A673 (cell line): ENCODE data around the gene IRF6.

Source experiments
- EZH2 ChIP-seq: fragments of 200-600 bp; sonication (generic); IDR thresholded peaks from 2 replicates; pipeline ENCODE4 v1.6.1; 2017; ENCODE audit warnings: borderline replicate concordance, low read depth, mild to moderate bottlenecking, mixed read lengths, antibody characterized with exemption, low read length; ENCODE audit not compliant: poor library complexity, severe bottlenecking
- TF ChIP-seq, protein P1 (sequence below): fragments of 300-800, 200-600 bp; sonication (generic); conservative IDR thresholded peaks from 2 replicates; pipeline ENCODE4 v1.5.1; 2017; ENCODE audit warnings: low read depth, mild to moderate bottlenecking, antibody characterized with exemption, low read length, moderate library complexity, mixed read lengths

DNA sequence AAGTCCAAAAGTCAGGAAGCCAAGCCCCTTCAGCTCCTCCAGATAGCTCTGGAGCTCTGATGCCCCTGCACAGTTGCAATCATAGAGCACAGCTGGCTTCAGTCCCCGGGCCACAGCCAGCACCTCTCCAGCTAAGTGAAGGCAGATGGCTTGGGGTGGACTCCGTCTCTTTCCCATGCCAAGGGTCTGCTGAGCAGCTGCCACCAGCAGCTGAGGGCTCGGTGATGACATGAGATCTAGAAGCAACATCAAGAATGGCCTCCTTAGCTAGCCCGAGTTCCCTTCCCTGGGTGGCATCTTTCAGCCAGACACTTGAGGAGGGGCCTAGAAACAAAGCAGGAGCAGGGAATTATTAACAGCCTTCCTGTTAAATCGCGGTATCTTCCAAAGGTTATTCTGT lies 22.6 kb downstream of the IRF6 start:
- TF ChIP-seq, protein P1, sequence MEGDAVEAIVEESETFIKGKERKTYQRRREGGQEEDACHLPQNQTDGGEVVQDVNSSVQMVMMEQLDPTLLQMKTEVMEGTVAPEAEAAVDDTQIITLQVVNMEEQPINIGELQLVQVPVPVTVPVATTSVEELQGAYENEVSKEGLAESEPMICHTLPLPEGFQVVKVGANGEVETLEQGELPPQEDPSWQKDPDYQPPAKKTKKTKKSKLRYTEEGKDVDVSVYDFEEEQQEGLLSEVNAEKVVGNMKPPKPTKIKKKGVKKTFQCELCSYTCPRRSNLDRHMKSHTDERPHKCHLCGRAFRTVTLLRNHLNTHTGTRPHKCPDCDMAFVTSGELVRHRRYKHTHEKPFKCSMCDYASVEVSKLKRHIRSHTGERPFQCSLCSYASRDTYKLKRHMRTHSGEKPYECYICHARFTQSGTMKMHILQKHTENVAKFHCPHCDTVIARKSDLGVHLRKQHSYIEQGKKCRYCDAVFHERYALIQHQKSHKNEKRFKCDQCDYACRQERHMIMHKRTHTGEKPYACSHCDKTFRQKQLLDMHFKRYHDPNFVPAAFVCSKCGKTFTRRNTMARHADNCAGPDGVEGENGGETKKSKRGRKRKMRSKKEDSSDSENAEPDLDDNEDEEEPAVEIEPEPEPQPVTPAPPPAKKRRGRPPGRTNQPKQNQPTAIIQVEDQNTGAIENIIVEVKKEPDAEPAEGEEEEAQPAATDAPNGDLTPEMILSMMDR = no peak
- TF ChIP-seq EZH2 = no peak
